OCI-LY7 (cell line): Measurements from ENCODE around the gene PDZD2. TPM values are rescaled to one million over a fixed set of nuclear protein-coding genes. Genes with fewer than 3 reads are reported as not detected.

ENCODE experiments used
- BruUV-seq: library from RNA; stranded (reverse); fragments of 400-500 nt; replicated peaks from 2 replicates; lab custom pipeline; 2021; lab: Mats Ljungman, UMichigan
- CTCF ChIA-PET: fragments of 300-600 bp; sonication (Branson Sonifier 250); formaldehyde crosslinking; loops from one replicate; lab custom pipeline; 2022; ENCODE audit warnings: antibody characterized with exemption; ENCODE audit not compliant: unreplicated experiment; lab: Charles Lee
- POLR2A ChIA-PET: fragments of 300-600 bp; sonication (Branson Sonifier 250); formaldehyde crosslinking; loops from one replicate; lab custom pipeline; 2022; ENCODE audit warnings: antibody characterized with exemption; lab: Charles Lee
- DNase-seq: peaks from one replicate; pipeline ENCODE4 v3.0.0-alpha.2; 2015; ENCODE audit warnings: low spot score
- H2AFZ ChIP-seq: fragments of 200-600 bp; sonication (generic), shearing (Covaris generic); 2 replicates; pipeline ENCODE4 v1.6.1; 2014; ENCODE audit warnings: mild to moderate bottlenecking, antibody characterized with exemption, low read length, moderate library complexity
- H3K27ac ChIP-seq: fragments of 200-600 bp; sonication (generic); 2 replicates; pipeline ENCODE4 v1.5.1; 2014; ENCODE audit warnings: mixed run types, low read depth, mild to moderate bottlenecking, moderate library complexity, low read length, inconsistent platforms; ENCODE audit not compliant: poor library complexity, severe bottlenecking
- H3K36me3 ChIP-seq: fragments of 200-600 bp; sonication (generic); 2 replicates; pipeline ENCODE4 v1.6.1; 2014; ENCODE audit warnings: mild to moderate bottlenecking, antibody characterized with exemption, low read length, moderate library complexity, mixed read lengths; ENCODE audit not compliant: insufficient read depth
- H3K4me1 ChIP-seq: fragments of 200-600 bp; sonication (generic); 2 replicates; pipeline ENCODE4 v1.5.1; 2014; ENCODE audit warnings: mild to moderate bottlenecking, low read length; ENCODE audit not compliant: insufficient read depth, poor library complexity, severe bottlenecking
- H3K4me2 ChIP-seq: fragments of 200-600 bp; sonication (generic); 2 replicates; pipeline ENCODE4 v1.6.1; 2014; ENCODE audit warnings: mild to moderate bottlenecking, low read length
- H3K4me3 ChIP-seq: fragments of 200-600 bp; sonication (generic); 2 replicates; pipeline ENCODE4 v1.5.1; 2014; ENCODE audit warnings: mild to moderate bottlenecking, low read depth, low read length; ENCODE audit not compliant: poor library complexity, severe bottlenecking
- H3K79me2 ChIP-seq: fragments of 200-600 bp; sonication (generic); 2 replicates; pipeline ENCODE4 v1.6.1; 2016; ENCODE audit warnings: low read depth, mild to moderate bottlenecking, low read length, moderate library complexity, mixed read lengths; ENCODE audit not compliant: insufficient read depth
- H3K9me2 ChIP-seq: fragments of 200-600 bp; sonication (generic); 2 replicates; pipeline ENCODE4 v1.6.1; 2016; ENCODE audit warnings: mild to moderate bottlenecking, low read length, mixed read lengths; ENCODE audit not compliant: insufficient read depth
- H3K9me3 ChIP-seq: fragments of 200-600 bp; sonication (generic); 2 replicates; pipeline ENCODE4 v1.6.1; 2014; ENCODE audit warnings: mild to moderate bottlenecking, mixed run types, low read length, mixed read lengths
- H4K20me1 ChIP-seq: fragments of 200-600 bp; sonication (generic); 2 replicates; pipeline ENCODE4 v1.6.1; 2014; ENCODE audit warnings: mild to moderate bottlenecking, antibody characterized with exemption, low read length, moderate library complexity, mixed read lengths; ENCODE audit not compliant: insufficient read depth
- CTCF ChIP-seq: fragments of 200-600 bp; sonication (generic); conservative IDR thresholded peaks from 2 replicates; pipeline ENCODE4 v1.5.1; 2014; ENCODE audit warnings: mild to moderate bottlenecking, antibody characterized with exemption, low read length, moderate library complexity, mixed read lengths
- EZH2phosphoT487 ChIP-seq: fragments of 200-600 bp; sonication (generic); IDR thresholded peaks from 2 replicates; pipeline ENCODE4 v1.6.1; 2018; ENCODE audit warnings: low read depth, borderline replicate concordance, mild to moderate bottlenecking, mixed run types, antibody characterized with exemption, low read length, moderate library complexity, mixed read lengths
- intact Hi-C: fragments of 100-400 bp; cut with micrococcal nuclease; formaldehyde crosslinking; loops from one replicate; pipeline ENCODE4 v1.10.0; 2022; ENCODE audit not compliant: unreplicated experiment
- total RNA-seq, 2 experiments: library from RNA; depleted of rRNA in 1 of 2; stranded (reverse); fragments of >200 nt in 1 of 2; shearing (Covaris generic) in 1 of 2; gene quantifications; 2 replicates each; pipeline ENCODE4 v1.2.3, GENCODE V29; 2014 to 2022

Gene PDZD2
- total RNA-seq, 2 experiments from 2014 or later = 8.6 to 10.6 TPM

GRCh38 chr5:31827867-31828266, 188.9 kb downstream of the PDZD2 start:
- peaks cover 5% of the 10 kb centered on the region for H3K4me1 ChIP-seq
- BruUV-seq = no TSS peak
- H3K36me3 ChIP-seq = no peaks in the 10 kb centered on the region
- TF ChIP-seq CTCF (no peak), EZH2phosphoT487 (no peak)
- no peaks in the 10 kb centered on the region for H3K9me3 ChIP-seq
- no peaks in the 10 kb centered on the region for H4K20me1 ChIP-seq
- H3K9me2 ChIP-seq = no peaks in the 10 kb centered on the region
- no peak overlapping the region for H3K27ac ChIP-seq
- no peak for DNase-seq
- no peaks in the 10 kb centered on the region for H3K79me2 ChIP-seq
- CTCF ChIA-PET = no interaction called here
- no peak overlapping the region for H3K4me3 ChIP-seq
- H2AFZ ChIP-seq = no peak overlapping the region
- intact Hi-C loops = loop anchor here (5.0 kb wide), 1 partner anchor 246 kb away; no protein-coding TSS in a partner anchor
- H3K4me2 ChIP-seq = no peak overlapping the region
- POLR2A ChIA-PET = interaction anchor here (0.6 kb wide), 1 partner anchor 431 kb away, joined by 3 read pairs; no protein-coding TSS in a partner anchor

- POLR2A ChIA-PET = interaction anchor here (0.6 to 0.9 kb wide), 2 partner anchors 8 to 222 kb away, joined by 4 to 5 read pairs; no protein-coding TSS in a partner anchor
- no peak overlapping the region for H3K4me3 ChIP-seq
- no peaks in the 10 kb centered on the region for H4K20me1 ChIP-seq
- intact Hi-C loops = no loop called here
- H3K79me2 ChIP-seq = no peaks in the 10 kb centered on the region
- H3K9me2 ChIP-seq = no peaks in the 10 kb centered on the region
- no TSS peak for BruUV-seq
- no peaks in the 10 kb centered on the region for H3K36me3 ChIP-seq
- TF ChIP-seq EZH2phosphoT487 = no peak
- no peak for TF ChIP-seq CTCF
- H3K4me2 ChIP-seq = no peak overlapping the region
- no peak overlapping the region for H2AFZ ChIP-seq
- no peaks in the 10 kb centered on the region for H3K9me3 ChIP-seq
- no peak for DNase-seq
- CTCF ChIA-PET = no interaction called here
- H3K4me1 ChIP-seq = no peaks in the 10 kb centered on the region
- H3K27ac ChIP-seq = no peak overlapping the region
Measured at GRCh38 chr5:31832966-31833365, 194.0 kb downstream of the PDZD2 start.

- Histone ChIP-seq H3K36me3 (no peaks in the 10 kb centered on the region), H3K4me2 (no peak overlapping the region), H3K9me2 (no peaks in the 10 kb centered on the region), H3K27ac (no peak overlapping the region), H2AFZ (no peak overlapping the region), H3K79me2 (no peaks in the 10 kb centered on the region), H3K4me3 (no peak overlapping the region), H3K4me1 (no peaks in the 10 kb centered on the region), H3K9me3 (no peaks in the 10 kb centered on the region), H4K20me1 (no peaks in the 10 kb centered on the region)
- TF ChIP-seq EZH2phosphoT487 (no peak), CTCF (no peak)
- BruUV-seq = no TSS peak
- ChIA-PET CTCF (no interaction called here), POLR2A (interaction anchor here (0.6 to 0.9 kb wide), 3 partner anchors 9 to 204 kb away, joined by 3 to 5 read pairs (median 3); no protein-coding TSS in a partner anchor)
- DNase-seq = no peak
- intact Hi-C loops = no loop called here
Measured at GRCh38 chr5:31833710-31834109, 194.8 kb downstream of the PDZD2 start.
